ENCODE measurements around the gene CTNNB1.

Gene CTNNB1

GRCh38 chr3:41184394-41184793 is 14.9 kb upstream of the CTNNB1 start:
- WGBS, result no CpG with 5 or more reads among the region's 1 CpG
- Histone ChIP-seq H2BK120ac (ENCODE audit: low read depth, low read length) (no peak overlapping the region), H3K27ac (ENCODE audit: low read length, poor library complexity, severe bottlenecking) (no peak overlapping the region)

DNA sequence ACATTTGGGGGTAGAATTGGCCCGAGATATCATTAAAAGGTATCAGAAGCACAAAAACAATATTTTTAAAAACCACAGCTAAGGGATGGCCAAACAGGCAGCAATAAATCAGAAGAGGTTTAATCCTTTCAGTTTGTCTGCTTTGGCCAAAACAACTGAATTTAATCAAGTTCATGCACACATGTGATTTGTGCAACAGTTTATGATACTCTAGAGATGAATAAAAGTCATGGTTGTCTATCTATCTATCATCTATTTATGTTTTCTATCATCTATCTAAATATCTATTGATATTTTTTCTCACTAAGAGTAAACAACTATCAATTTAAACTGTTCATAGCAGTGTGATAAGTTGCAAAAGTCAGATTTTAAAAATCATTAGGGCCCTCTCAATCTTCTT is 13.0 kb upstream of the CTNNB1 start:
- no peak overlapping the region for H4K91ac ChIP-seq (ENCODE audit: low read length)
- H4K8ac ChIP-seq (ENCODE audit: low read length), result no peak overlapping the region
- H3K27me3 ChIP-seq (ENCODE audit: control insufficient read depth in 1 of 2, insufficient read depth in 1 of 2, low read length in 2 of 2), result no peaks in the 10 kb centered on the region
- H2AK5ac ChIP-seq (ENCODE audit: low read length, severe bottlenecking), result no peak overlapping the region
- no peak overlapping the region for H2BK120ac ChIP-seq (ENCODE audit: low read depth, low read length)
- H3K79me1 ChIP-seq (replicated peaks; ENCODE audit: low read length, poor library complexity, severe bottlenecking), result no peaks in the 10 kb centered on the region
- no peak overlapping the region for H3K23ac ChIP-seq (ENCODE audit: low read length in 2 of 2)
- H3K4ac ChIP-seq (ENCODE audit: low read depth in 1 of 2, low read length in 2 of 2), result no peak overlapping the region
- no peak overlapping the region for H3K9ac ChIP-seq (ENCODE audit: low read length)
- H2BK12ac ChIP-seq (ENCODE audit: low read length in 2 of 2), result no peak overlapping the region
- H3K27ac ChIP-seq (ENCODE audit: low read length, poor library complexity, severe bottlenecking), result no peak overlapping the region
- no peak overlapping the region for H3K4me3 ChIP-seq (ENCODE audit: insufficient read depth in 1 of 2, low read depth in 1 of 2, low read length in 2 of 2)
- no peaks in the 10 kb centered on the region for H3K9me3 ChIP-seq (ENCODE audit: control insufficient read depth, low read length)
- H3K36me3 ChIP-seq (ENCODE audit: control insufficient read depth in 1 of 2, insufficient read depth in 2 of 2, low read depth in 1 of 2, low read length in 2 of 2), result no peaks in the 10 kb centered on the region
- no peak overlapping the region for H2AFZ ChIP-seq (ENCODE audit: low read depth, low read length)
- no peaks in the 10 kb centered on the region for H3K4me1 ChIP-seq (ENCODE audit: control insufficient read depth, insufficient read depth, low read depth, low read length)
- no peak overlapping the region for H2BK5ac ChIP-seq (ENCODE audit: low read depth, low read length, poor library complexity, severe bottlenecking)
- H3K18ac ChIP-seq (ENCODE audit: low read depth in 1 of 2, low read length in 2 of 2), result no peak overlapping the region
- DNase-seq, result no peak
- 100% methylated on average over 1 of the region's 1 CpG for WGBS
- H3K4me2 ChIP-seq (ENCODE audit: low read length, poor library complexity, severe bottlenecking), result no peak overlapping the region
- H3K14ac ChIP-seq (ENCODE audit: low read length in 2 of 2), result no peak overlapping the region
- H2BK15ac ChIP-seq (ENCODE audit: low read depth, poor library complexity, severe bottlenecking), result no peak overlapping the region

More at GRCh38 chr3:41184394-41184793, 14.9 kb upstream of the CTNNB1 start:
- Histone ChIP-seq H2BK15ac (ENCODE audit: low read depth, poor library complexity, severe bottlenecking) (no peak overlapping the region), H3K9ac (ENCODE audit: low read length) (no peak overlapping the region), H3K27me3 (ENCODE audit: control insufficient read depth in 1 of 2, insufficient read depth in 1 of 2, low read length in 2 of 2) (peaks cover 0 to 8% of the 10 kb centered on the region in 2 experiments), H2AFZ (ENCODE audit: low read depth, low read length) (no peak overlapping the region), H2AK5ac (ENCODE audit: low read length, severe bottlenecking) (no peak overlapping the region), H4K91ac (ENCODE audit: low read length) (no peak overlapping the region), H2BK12ac (ENCODE audit: low read length in 2 of 2) (no peak overlapping the region), H3K4me1 (ENCODE audit: control insufficient read depth, insufficient read depth, low read depth, low read length) (no peaks in the 10 kb centered on the region), H3K36me3 (ENCODE audit: control insufficient read depth in 1 of 2, insufficient read depth in 2 of 2, low read depth in 1 of 2, low read length in 2 of 2) (no peaks in the 10 kb centered on the region), H3K23ac (ENCODE audit: low read length in 2 of 2) (no peak overlapping the region), H3K9me3 (ENCODE audit: control insufficient read depth, low read length) (no peaks in the 10 kb centered on the region), H3K79me1 (replicated peaks; ENCODE audit: low read length, poor library complexity, severe bottlenecking) (no peaks in the 10 kb centered on the region), H3K4me3 (ENCODE audit: insufficient read depth in 1 of 2, low read depth in 1 of 2, low read length in 2 of 2) (no peak overlapping the region), H3K4me2 (ENCODE audit: low read length, poor library complexity, severe bottlenecking) (no peak overlapping the region), H3K14ac (ENCODE audit: low read length in 2 of 2) (no peak overlapping the region), H3K18ac (ENCODE audit: low read depth in 1 of 2, low read length in 2 of 2) (no peak overlapping the region), H4K8ac (ENCODE audit: low read length) (no peak overlapping the region), H2BK5ac (ENCODE audit: low read depth, low read length, poor library complexity, severe bottlenecking) (no peak overlapping the region), H3K4ac (ENCODE audit: low read depth in 1 of 2, low read length in 2 of 2) (no peak overlapping the region)
- no peak for DNase-seq

DNA sequence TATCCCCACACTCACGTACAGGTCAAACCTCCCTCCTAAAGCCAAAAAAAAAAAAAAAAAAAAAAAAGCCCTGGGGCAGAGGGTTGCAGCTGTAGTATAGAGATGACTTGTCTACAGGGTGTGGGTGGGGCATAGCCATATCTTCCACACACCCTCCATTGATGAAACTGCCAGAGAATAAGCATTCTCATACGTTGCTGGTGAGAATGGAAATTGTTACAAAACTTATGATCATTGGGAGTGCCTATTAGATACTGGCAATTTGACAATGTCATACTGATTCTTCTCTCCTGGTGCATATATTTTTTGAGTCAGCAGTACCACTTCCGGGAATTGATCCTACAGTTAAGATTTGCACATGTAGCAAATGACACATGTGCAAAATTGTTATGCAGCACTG is 11.0 kb upstream of the CTNNB1 start:
- H3K4me2 ChIP-seq (ENCODE audit: low read length, poor library complexity, severe bottlenecking), result no peak overlapping the region
- no peak overlapping the region for H2AFZ ChIP-seq (ENCODE audit: low read depth, low read length)
- H3K23ac ChIP-seq (ENCODE audit: low read length in 2 of 2), result no peak overlapping the region
- H3K9ac ChIP-seq (ENCODE audit: low read length), result no peak overlapping the region
- no peaks in the 10 kb centered on the region for H3K4me1 ChIP-seq (ENCODE audit: control insufficient read depth, insufficient read depth, low read depth, low read length)
- H3K18ac ChIP-seq (ENCODE audit: low read depth in 1 of 2, low read length in 2 of 2), result no peak overlapping the region
- no peak for DNase-seq
- no peak overlapping the region for H2BK15ac ChIP-seq (ENCODE audit: low read depth, poor library complexity, severe bottlenecking)
- no peaks in the 10 kb centered on the region for H3K36me3 ChIP-seq (ENCODE audit: control insufficient read depth in 1 of 2, insufficient read depth in 2 of 2, low read depth in 1 of 2, low read length in 2 of 2)
- no peak overlapping the region for H3K4me3 ChIP-seq (ENCODE audit: insufficient read depth in 1 of 2, low read depth in 1 of 2, low read length in 2 of 2)
- H2BK5ac ChIP-seq (ENCODE audit: low read depth, low read length, poor library complexity, severe bottlenecking), result no peak overlapping the region
- no peak overlapping the region for H2BK120ac ChIP-seq (ENCODE audit: low read depth, low read length)
- 83% methylated on average over 2 of the region's 3 CpGs for WGBS
- H2BK12ac ChIP-seq (ENCODE audit: low read length in 2 of 2), result no peak overlapping the region
- no peaks in the 10 kb centered on the region for H3K79me1 ChIP-seq (replicated peaks; ENCODE audit: low read length, poor library complexity, severe bottlenecking)
- no peaks in the 10 kb centered on the region for H3K9me3 ChIP-seq (ENCODE audit: control insufficient read depth, low read length)
- no peak overlapping the region for H3K4ac ChIP-seq (ENCODE audit: low read depth in 1 of 2, low read length in 2 of 2)
- no peak overlapping the region for H4K8ac ChIP-seq (ENCODE audit: low read length)
- H3K27ac ChIP-seq (ENCODE audit: low read length, poor library complexity, severe bottlenecking), result no peak overlapping the region
- no peak overlapping the region for H4K91ac ChIP-seq (ENCODE audit: low read length)
- no peaks in the 10 kb centered on the region for H3K27me3 ChIP-seq (ENCODE audit: control insufficient read depth in 1 of 2, insufficient read depth in 1 of 2, low read length in 2 of 2)
- no peak overlapping the region for H2AK5ac ChIP-seq (ENCODE audit: low read length, severe bottlenecking)
- H3K14ac ChIP-seq (ENCODE audit: low read length in 2 of 2), result no peak overlapping the region

GRCh38 chr3:41190509-41191284 is 8.6 kb upstream of the CTNNB1 start:
- no peak overlapping the region for H3K23ac ChIP-seq (ENCODE audit: low read length in 2 of 2)
- DNase-seq, result no peak
- no peak overlapping the region for H2BK5ac ChIP-seq (ENCODE audit: low read depth, low read length, poor library complexity, severe bottlenecking)
- H3K36me3 ChIP-seq (ENCODE audit: control insufficient read depth in 1 of 2, insufficient read depth in 2 of 2, low read depth in 1 of 2, low read length in 2 of 2), result no peaks in the 10 kb centered on the region
- H4K91ac ChIP-seq (ENCODE audit: low read length), result no peak overlapping the region
- H3K79me1 ChIP-seq (replicated peaks; ENCODE audit: low read length, poor library complexity, severe bottlenecking), result no peaks in the 10 kb centered on the region
- H2BK120ac ChIP-seq (ENCODE audit: low read depth, low read length), result no peak overlapping the region
- no peak overlapping the region for H3K18ac ChIP-seq (ENCODE audit: low read depth in 1 of 2, low read length in 2 of 2)
- H2BK12ac ChIP-seq (ENCODE audit: low read length in 2 of 2), result no peak overlapping the region
- H3K27me3 ChIP-seq (ENCODE audit: control insufficient read depth in 1 of 2, insufficient read depth in 1 of 2, low read length in 2 of 2), result no peaks in the 10 kb centered on the region
- H3K4me3 ChIP-seq (ENCODE audit: insufficient read depth in 1 of 2, low read depth in 1 of 2, low read length in 2 of 2), result no peak overlapping the region
- no peak overlapping the region for H3K4ac ChIP-seq (ENCODE audit: low read depth in 1 of 2, low read length in 2 of 2)
- H3K27ac ChIP-seq (ENCODE audit: low read length, poor library complexity, severe bottlenecking), result no peak overlapping the region
- H2AK5ac ChIP-seq (ENCODE audit: low read length, severe bottlenecking), result no peak overlapping the region
- no peak overlapping the region for H2AFZ ChIP-seq (ENCODE audit: low read depth, low read length)
- no peak overlapping the region for H3K9ac ChIP-seq (ENCODE audit: low read length)
- no peaks in the 10 kb centered on the region for H3K4me1 ChIP-seq (ENCODE audit: control insufficient read depth, insufficient read depth, low read depth, low read length)
- no peak overlapping the region for H2BK15ac ChIP-seq (ENCODE audit: low read depth, poor library complexity, severe bottlenecking)
- no peak overlapping the region for H3K14ac ChIP-seq (ENCODE audit: low read length in 2 of 2)
- H4K8ac ChIP-seq (ENCODE audit: low read length), result no peak overlapping the region
- no peaks in the 10 kb centered on the region for H3K9me3 ChIP-seq (ENCODE audit: control insufficient read depth, low read length)
- H3K4me2 ChIP-seq (ENCODE audit: low read length, poor library complexity, severe bottlenecking), result no peak overlapping the region
- 89% methylated on average over 1 of the region's 1 CpG for WGBS

Data from mesenchymal stem cell (in vitro differentiated cells and primary cell).